Common myeloid progenitor, CD34-positive (primary cell): Measurements from ENCODE around the gene CHRNB4.

Experiments
- CTCF ChIA-PET: fragments of 350-600 bp; sonication (Branson Sonifier 250); formaldehyde crosslinking; loops from one replicate; lab custom pipeline; 2021; ENCODE audit warnings: antibody characterized with exemption; lab: Charles Lee
- POLR2A ChIA-PET: fragments of 350-600 bp; sonication (Branson Sonifier 250); formaldehyde crosslinking; loops from one replicate; lab custom pipeline; 2021; ENCODE audit warnings: antibody characterized with exemption; lab: Charles Lee
- DNase-seq, 3 donors: peaks; one replicate each; pipeline versions ENCODE4 v3.0.0 to v3.0.0-alpha.2; 2013
- H3K27ac ChIP-seq, 2 experiments: 1 replicate in 1 of 2; 2 replicates in 1 of 2; pipeline ENCODE4 v1.7.0; 2013; ENCODE audit warnings: inconsistent platforms in 2 of 2, low read length in 2 of 2, mild to moderate bottlenecking in 2 of 2, low read depth in 1 of 2, moderate library complexity in 1 of 2; ENCODE audit not compliant: severe bottlenecking in 2 of 2, insufficient read depth in 1 of 2, poor library complexity in 1 of 2
- H3K27me3 ChIP-seq, 5 experiments: replicated peaks in 2 of 5; 1 replicate in 3 of 5; 2 replicates in 2 of 5; pipeline versions ENCODE4 v1.6.1 to v1.7.0; 2013; ENCODE audit warnings: low read length in 4 of 5, mild to moderate bottlenecking in 2 of 5, moderate library complexity in 2 of 5, inconsistent platforms in 1 of 5; ENCODE audit not compliant: insufficient read depth in 5 of 5, control insufficient read depth in 4 of 5
- H3K36me3 ChIP-seq, 4 experiments: 1 replicate in 2 of 4; 2 replicates in 2 of 4; pipeline versions ENCODE4 v1.6.1 to v1.7.0; 2013; ENCODE audit warnings: low read length in 3 of 4, control low read depth in 1 of 4, mild to moderate bottlenecking in 1 of 4; ENCODE audit not compliant: control insufficient read depth in 4 of 4, insufficient read depth in 4 of 4
- H3K4me1 ChIP-seq, 4 experiments: 1 replicate in 3 of 4; 2 replicates in 1 of 4; pipeline versions ENCODE4 v1.6.1 to v1.7.1; 2013; ENCODE audit warnings: low read length in 3 of 4, mild to moderate bottlenecking in 3 of 4, control low read depth in 1 of 4, inconsistent platforms in 1 of 4, moderate library complexity in 1 of 4; ENCODE audit not compliant: control insufficient read depth in 4 of 4, insufficient read depth in 4 of 4; ENCODE audit errors: control extremely low read depth in 1 of 4
- H3K4me3 ChIP-seq, 7 experiments: 1 replicate in 4 of 7; 2 replicates in 3 of 7; pipeline versions ENCODE4 v1.5.1 to v1.7.0; 2013; ENCODE audit warnings: mild to moderate bottlenecking in 7 of 7, low read length in 6 of 7, moderate library complexity in 6 of 7, inconsistent platforms in 2 of 7, low read depth in 2 of 7, control low read depth in 1 of 7; ENCODE audit not compliant: insufficient read depth in 4 of 7, control insufficient read depth in 1 of 7; ENCODE audit errors: extremely low read depth in 1 of 7
- H3K9me3 ChIP-seq, 5 experiments: 1 replicate in 4 of 5; 2 replicates in 1 of 5; pipeline versions ENCODE4 v1.6.1 to v1.7.1; 2013; ENCODE audit warnings: low read length in 4 of 5, mild to moderate bottlenecking in 2 of 5, inconsistent platforms in 1 of 5, low read depth in 1 of 5, moderate library complexity in 1 of 5; ENCODE audit not compliant: control insufficient read depth in 4 of 5, insufficient read depth in 2 of 5; ENCODE audit errors: control extremely low read depth in 1 of 5
- WGBS: methylation state at CpG from one replicate; pipeline ENCODE4 v1.1.5; 2013; ENCODE audit not compliant: insufficient coverage; 5-methylcytosine and 5-hydroxymethylcytosine counted together

CHRNB4 gene

GRCh38 chr15:78658823-78659222 lies 17.8 kb upstream of the CHRNB4 start:
- POLR2A ChIA-PET: no interaction called here
- Histone ChIP-seq H3K4me1 (peaks cover 0 to 3% (median 0%) of the 10 kb centered on the region in 4 experiments), H3K4me3 (no peak overlapping the region), H3K27me3 (no peaks in the 10 kb centered on the region), H3K9me3 (no peaks in the 10 kb centered on the region), H3K27ac (no peak overlapping the region), H3K36me3 (no peaks in the 10 kb centered on the region)
- no peak for DNase-seq
- CTCF ChIA-PET: no interaction called here

DNA sequence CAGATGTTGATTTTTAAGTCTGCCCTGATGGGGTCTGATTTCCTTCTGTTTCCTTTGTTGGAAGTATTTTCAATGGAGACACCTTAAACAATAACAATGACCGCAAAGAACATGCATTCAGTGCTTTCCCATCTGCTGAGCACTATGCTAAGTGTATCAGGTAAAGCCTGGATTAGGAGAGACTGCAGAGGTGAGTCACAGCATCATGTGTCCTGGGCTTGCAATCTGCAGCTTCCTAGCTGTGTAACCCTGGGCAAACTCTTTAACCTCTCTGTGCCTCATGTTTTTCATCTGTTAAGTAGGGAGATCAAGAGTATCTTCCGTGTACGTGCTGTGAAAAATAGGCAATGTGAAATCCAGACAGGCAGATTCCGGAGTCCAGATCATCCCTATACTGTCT lies 13.3 kb upstream of the CHRNB4 start:
- no peak overlapping the region for H3K4me3 ChIP-seq
- 100% methylated on average over 2 of the region's 4 CpGs for WGBS
- no peaks in the 10 kb centered on the region for H3K27me3 ChIP-seq
- no peaks in the 10 kb centered on the region for H3K4me1 ChIP-seq
- no peak overlapping the region for H3K27ac ChIP-seq
- no peaks in the 10 kb centered on the region for H3K36me3 ChIP-seq
- no peak for DNase-seq
- ChIA-PET CTCF (interaction anchor here (0.5 to 6.3 kb wide), 2 partner anchors 15 to 415 kb away, joined by 3 to 30 read pairs; no protein-coding TSS in a partner anchor), POLR2A (no interaction called here)
- H3K9me3 ChIP-seq: no peaks in the 10 kb centered on the region

- Histone ChIP-seq H3K27me3 (no peaks in the 10 kb centered on the region), H3K4me1 (no peaks in the 10 kb centered on the region), H3K36me3 (no peaks in the 10 kb centered on the region), H3K4me3 (no peak overlapping the region), H3K9me3 (no peaks in the 10 kb centered on the region), H3K27ac (no peak overlapping the region)
- POLR2A ChIA-PET: no interaction called here
- DNase-seq: no peak
- WGBS: no CpG with 5 or more reads among the region's 1 CpG
- CTCF ChIA-PET: interaction anchor here (0.8 to 6.3 kb wide), 4 partner anchors 11 to 47 kb away, joined by 3 to 30 read pairs (median 3); no protein-coding TSS in a partner anchor
Measured at GRCh38 chr15:78651930-78652615, 11.1 kb upstream of the CHRNB4 start.

DNA sequence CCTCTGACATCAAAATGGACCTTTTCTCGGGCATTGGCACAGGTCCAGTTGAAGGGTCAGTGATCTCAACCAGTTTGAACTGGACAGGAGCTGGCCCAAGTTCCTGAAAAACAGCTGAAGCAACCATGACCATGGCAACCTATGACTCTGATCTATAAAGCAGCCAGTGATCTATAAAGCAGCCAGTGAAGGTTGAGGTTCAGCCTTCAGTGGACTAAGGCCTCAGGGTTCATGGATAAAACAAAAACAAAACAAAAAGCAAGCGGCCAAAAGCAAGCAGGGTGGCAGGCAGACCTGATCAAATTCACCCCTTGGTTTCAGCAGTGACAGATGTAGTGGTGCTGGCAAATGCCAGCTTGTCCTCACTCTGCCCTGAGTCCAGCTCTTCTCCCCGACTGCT lies 10.0 kb upstream of the CHRNB4 start:
- no peak overlapping the region for H3K27ac ChIP-seq
- WGBS: 96% methylated on average over 3 of the region's 3 CpGs
- H3K4me3 ChIP-seq: no peak overlapping the region
- DNase-seq: no peak
- ChIA-PET CTCF (interaction anchor here (0.9 to 6.3 kb wide), 4 partner anchors 9 to 48 kb away, joined by 3 to 30 read pairs (median 4); no protein-coding TSS in a partner anchor), POLR2A (no interaction called here)
- no peaks in the 10 kb centered on the region for H3K36me3 ChIP-seq
- no peaks in the 10 kb centered on the region for H3K4me1 ChIP-seq
- no peaks in the 10 kb centered on the region for H3K9me3 ChIP-seq
- H3K27me3 ChIP-seq: no peaks in the 10 kb centered on the region

- H3K9me3 ChIP-seq: no peaks in the 10 kb centered on the region
- H3K4me3 ChIP-seq: no peak overlapping the region
- H3K36me3 ChIP-seq: no peaks in the 10 kb centered on the region
- ChIA-PET CTCF (interaction anchor here (0.9 to 6.3 kb wide), 3 partner anchors 8 to 44 kb away, joined by 3 to 30 read pairs (median 4); no protein-coding TSS in a partner anchor), POLR2A (no interaction called here)
- H3K27me3 ChIP-seq: no peaks in the 10 kb centered on the region
- no peak overlapping the region for H3K27ac ChIP-seq
- 96% methylated on average over 4 of the region's 4 CpGs for WGBS
- DNase-seq: no peak
- H3K4me1 ChIP-seq: no peaks in the 10 kb centered on the region
Measured at GRCh38 chr15:78650022-78650421, 9.0 kb upstream of the CHRNB4 start.

GRCh38 chr15:78645009-78645408 lies 4.0 kb upstream of the CHRNB4 start:
- H3K9me3 ChIP-seq: no peaks in the 10 kb centered on the region
- no peaks in the 10 kb centered on the region for H3K36me3 ChIP-seq
- DNase-seq: no peak
- H3K27ac ChIP-seq: no peak overlapping the region
- ChIA-PET POLR2A (no interaction called here), CTCF (no interaction called here)
- peaks cover 0 to 14% (median 12%) of the 10 kb centered on the region in 4 experiments for H3K4me1 ChIP-seq
- 100% methylated on average over 4 of the region's 4 CpGs for WGBS
- H3K4me3 ChIP-seq: no peak overlapping the region
- H3K27me3 ChIP-seq: peaks cover 0 to 8% (median 0%) of the 10 kb centered on the region in 5 experiments

GRCh38 chr15:78642331-78642730 lies 1.3 kb upstream of the CHRNB4 start:
- Histone ChIP-seq H3K4me1 (peaks cover 0 to 14% (median 12%) of the 10 kb centered on the region in 4 experiments), H3K27ac (no peak overlapping the region), H3K36me3 (no peaks in the 10 kb centered on the region), H3K4me3 (no peak overlapping the region), H3K9me3 (no peaks in the 10 kb centered on the region), H3K27me3 (peaks cover 0 to 8% (median 0%) of the 10 kb centered on the region in 5 experiments)
- 98% methylated on average over 4 of the region's 5 CpGs for WGBS
- no peak for DNase-seq
- ChIA-PET POLR2A (no interaction called here), CTCF (interaction anchor here (1.4 kb wide), 1 partner anchor 8 kb away, joined by 4 read pairs; no protein-coding TSS in a partner anchor)
